GM21737 (cell line): ENCODE measurements around the gene CCDC102A.
A peak's percentile ranks its signal among the peaks of the same experiment; 100 is the strongest.

Experiments used
- ATAC-seq: cut with Tn5 transposase; IDR thresholded peaks from one replicate; pipeline ENCODE4 v1.9.1; 2021; ENCODE audit warnings: mild to moderate bottlenecking, moderate library complexity; ENCODE audit not compliant: unreplicated experiment

The CCDC102A gene

GRCh38 chr16:57538235-57538721 lies 1.9 kb upstream of the CCDC102A start:
- no peak for ATAC-seq

GRCh38 chr16:57537581-57538234 lies 1.3 kb upstream of the CCDC102A start:
- ATAC-seq: no peak

GRCh38 chr16:57537194-57537505 lies 779 bp upstream of the CCDC102A start:
- ATAC-seq: no peak

DNA sequence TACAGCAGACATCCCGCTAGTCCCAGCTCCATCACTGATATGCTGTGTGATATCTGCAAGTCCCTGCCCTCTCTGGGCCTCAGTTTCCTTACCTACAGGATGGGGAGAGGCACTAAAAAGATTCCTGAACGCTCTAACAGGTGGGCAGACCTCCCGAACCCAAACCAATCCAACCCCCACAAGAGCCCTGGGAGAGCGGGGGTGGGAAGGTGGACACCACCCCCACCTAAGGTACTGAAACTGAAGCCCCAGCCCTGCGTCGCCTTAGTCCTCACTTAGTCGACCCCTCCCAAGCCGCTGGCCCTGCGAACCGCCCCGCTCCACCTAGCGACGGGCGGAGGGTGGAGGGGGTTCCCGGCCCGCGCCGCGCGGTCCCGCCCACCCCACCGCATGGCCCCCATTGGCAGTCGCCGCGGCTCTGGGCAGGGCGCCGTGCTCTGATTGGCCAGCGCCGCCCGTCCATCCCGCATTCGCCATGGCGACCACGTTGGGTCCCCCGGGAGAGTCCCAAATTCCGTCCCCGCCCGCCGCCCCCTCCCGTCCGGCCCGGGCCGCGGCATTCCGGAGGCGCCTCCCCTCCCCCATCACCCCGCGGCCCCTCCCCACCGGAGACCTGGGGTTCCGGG lies 578 bp downstream of the CCDC102A start:
- ATAC-seq: peak; percentile 49

DNA sequence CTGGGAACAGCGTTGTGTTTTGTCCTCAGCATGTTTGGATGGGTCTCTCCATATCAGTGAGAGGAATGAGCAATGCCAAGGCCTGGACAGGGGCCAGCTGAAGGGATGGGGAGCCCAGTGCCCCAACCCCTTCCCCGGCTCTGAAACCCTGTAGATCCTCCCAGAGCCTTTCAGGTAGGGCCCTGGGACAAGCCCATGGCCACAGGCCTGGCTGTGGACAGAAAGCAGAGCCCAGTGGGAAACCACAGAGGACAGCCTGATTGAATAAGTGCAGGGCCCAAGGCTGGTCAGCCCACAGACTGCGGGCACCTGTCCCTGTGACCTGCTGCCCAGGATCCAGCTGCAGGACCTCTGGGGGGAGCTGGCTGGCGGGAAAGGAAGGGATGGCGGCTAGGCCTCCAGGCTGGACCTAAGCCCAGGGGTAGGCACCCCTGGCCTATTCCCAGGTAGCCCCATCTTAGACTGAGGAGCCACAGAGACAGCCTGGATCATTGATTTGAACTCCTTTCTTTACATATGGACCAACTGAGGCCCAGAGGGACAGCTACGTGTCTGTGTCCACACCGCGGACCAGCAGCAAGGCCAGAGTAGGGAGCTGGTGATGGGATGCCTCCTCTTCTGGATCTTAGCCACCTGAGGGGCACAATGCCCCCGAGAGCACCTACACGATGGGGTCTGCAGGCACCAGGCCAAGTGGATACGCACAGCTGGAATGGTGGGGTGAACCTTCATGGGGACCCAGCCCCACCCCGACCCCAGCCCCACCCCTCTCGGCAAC lies 1.3 kb downstream of the CCDC102A start:
- ATAC-seq: no peak

DNA sequence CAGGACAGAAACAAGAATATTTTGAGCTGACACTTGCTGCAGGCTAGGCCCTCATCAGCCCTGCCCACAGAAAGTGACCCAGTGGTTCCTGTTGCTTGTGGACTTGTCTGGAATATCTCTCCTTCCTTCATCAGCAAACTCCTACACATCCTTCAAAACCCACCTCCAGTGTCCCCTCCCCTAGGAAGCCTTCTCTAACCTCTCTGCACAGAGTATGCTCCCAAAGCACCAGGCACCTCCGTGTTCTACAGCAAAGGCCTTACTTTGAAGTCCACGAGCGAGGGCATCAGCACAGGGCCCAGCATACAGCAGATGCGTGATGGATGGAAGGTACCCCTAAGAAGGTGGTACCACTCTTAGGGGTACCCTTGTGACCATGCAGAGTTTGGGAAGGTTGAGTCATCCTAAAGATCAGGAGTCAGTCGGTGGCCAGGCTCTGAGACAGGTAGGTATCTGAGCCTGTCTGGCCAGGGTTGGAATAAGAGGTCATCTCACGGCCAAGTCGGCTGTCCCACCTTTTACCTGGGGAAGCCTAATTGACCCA lies 2.0 kb downstream of the CCDC102A start:
- ATAC-seq: no peak

GRCh38 chr16:57533431-57534336 lies 2.7 kb downstream of the CCDC102A start:
- no peak for ATAC-seq

- no peak for ATAC-seq
Measured at GRCh38 chr16:57532266-57532625, 4.1 kb downstream of the CCDC102A start.

GRCh38 chr16:57531635-57532265 lies 4.6 kb downstream of the CCDC102A start:
- no peak for ATAC-seq

GRCh38 chr16:57531253-57531575 lies 5.2 kb downstream of the CCDC102A start:
- no peak for ATAC-seq

GRCh38 chr16:57530522-57531252 lies 5.7 kb downstream of the CCDC102A start:
- no peak for ATAC-seq

- ATAC-seq: peak; percentile 65
Measured at GRCh38 chr16:57530104-57530521, 6.3 kb downstream of the CCDC102A start.

DNA sequence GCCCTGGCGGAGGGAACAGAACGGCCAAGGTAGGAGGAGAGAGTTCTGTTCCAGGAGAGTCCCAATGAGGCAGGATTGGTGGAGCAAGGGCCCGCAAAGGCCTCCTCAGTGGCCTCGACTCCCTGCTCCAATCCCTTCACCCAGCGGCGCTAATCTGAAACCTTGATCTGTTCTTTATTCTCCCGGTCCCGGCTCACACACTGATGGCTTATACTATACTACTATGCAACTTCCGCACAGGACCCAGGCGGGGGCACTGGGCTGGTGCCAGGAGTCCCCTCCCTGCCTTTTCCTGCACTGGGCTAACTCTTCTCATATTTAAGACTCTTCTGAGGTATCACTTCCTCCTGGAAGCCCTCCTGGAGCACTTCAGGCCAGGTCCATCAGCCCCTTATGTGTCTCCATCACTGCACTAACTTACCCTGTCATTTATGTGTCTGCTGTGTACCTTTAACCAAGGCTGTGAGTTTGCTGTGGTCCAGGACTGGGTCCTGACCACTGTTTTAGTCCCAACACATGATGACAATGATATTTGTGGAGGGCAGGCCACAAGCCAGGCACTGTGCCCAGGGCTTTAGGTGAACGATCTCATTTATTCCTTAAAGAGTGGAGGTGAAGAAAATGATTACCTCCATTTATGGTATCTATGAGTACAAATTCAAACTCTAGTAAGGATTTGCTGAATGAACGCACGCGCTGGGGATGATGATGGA lies 6.8 kb downstream of the CCDC102A start:
- ATAC-seq: no peak

GRCh38 chr16:57528499-57529390 lies 7.6 kb downstream of the CCDC102A start:
- ATAC-seq: no peak

DNA sequence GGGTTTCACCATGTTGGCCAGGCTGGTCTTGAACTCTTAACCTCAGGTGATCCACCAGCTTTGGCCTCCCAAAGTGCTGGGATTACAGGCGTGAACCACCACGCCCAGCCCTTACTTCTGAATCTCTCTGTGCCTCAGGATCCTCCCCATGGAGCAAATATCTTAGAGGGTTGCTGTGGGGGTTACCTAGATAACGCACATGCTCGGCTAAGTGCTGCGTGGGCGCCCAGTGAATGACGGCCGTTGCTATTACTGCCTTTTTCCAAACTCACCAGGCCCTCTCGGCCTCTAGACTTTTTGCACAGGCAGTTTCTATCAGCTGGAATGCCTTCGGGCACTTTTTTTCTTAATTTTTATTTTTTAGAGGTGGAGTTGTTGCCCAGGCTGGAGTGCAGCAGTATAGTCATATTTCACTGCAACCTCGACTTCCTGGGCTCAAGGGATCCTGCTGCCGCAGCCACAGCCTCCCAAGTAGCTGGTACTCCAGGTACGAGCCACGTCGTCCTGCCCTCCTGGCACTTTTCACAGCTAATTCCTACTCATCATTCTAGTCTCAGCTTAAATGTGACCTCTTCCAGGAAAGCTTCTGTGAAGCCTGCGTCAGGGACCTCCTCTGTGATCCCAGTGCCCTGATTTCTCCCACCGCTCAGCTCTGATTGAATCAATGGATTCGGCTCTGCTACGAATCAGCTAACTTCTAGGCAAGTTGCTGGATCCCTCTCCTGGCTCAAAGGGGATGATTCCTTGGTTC lies 8.6 kb downstream of the CCDC102A start:
- no peak for ATAC-seq

GRCh38 chr16:57527027-57527426 lies 9.3 kb downstream of the CCDC102A start:
- ATAC-seq: no peak

DNA sequence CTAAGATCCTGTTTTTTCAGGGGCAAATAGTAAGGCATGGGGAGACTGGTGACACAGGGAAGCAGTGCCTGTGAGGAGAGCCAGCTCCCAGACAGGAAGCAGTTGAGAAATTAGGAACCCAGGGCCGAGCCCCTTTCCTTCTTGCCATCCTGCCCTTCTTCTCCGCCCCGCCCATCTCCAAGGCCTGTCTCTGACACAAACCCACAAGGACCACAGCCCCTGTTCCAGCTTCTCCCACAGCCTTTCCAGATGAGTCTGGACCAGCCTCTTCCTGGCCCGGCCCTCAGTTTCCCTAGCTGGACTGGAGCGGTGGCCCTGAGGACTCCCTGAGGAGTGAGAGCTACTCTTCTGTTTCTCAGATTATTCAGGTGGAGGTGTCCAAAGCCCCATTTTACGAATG lies 9.9 kb downstream of the CCDC102A start:
- ATAC-seq: no peak
